Mucosa of stomach (tissue), 1 donor: Measurements from ENCODE around the gene RNASEH1.
"Not testable (repeated sequence)": the region's sequence is repeated elsewhere in the genome, so short reads cannot be mapped to it uniquely, and the experiment has no call there.

Experiments
- H3K27me3 ChIP-seq: one replicate; pipeline ENCODE4 v1.7.0; 2013; ENCODE audit warnings: mild to moderate bottlenecking, low read length; ENCODE audit not compliant: control insufficient read depth, insufficient read depth
- H3K36me3 ChIP-seq: one replicate; pipeline ENCODE4 v1.7.0; 2013; ENCODE audit warnings: low read length; ENCODE audit not compliant: control insufficient read depth, insufficient read depth
- H3K4me1 ChIP-seq: one replicate; pipeline ENCODE4 v1.7.0; 2013; ENCODE audit warnings: mild to moderate bottlenecking, low read length; ENCODE audit not compliant: control insufficient read depth, insufficient read depth
- H3K4me3 ChIP-seq: one replicate; pipeline ENCODE4 v1.7.0; 2013; ENCODE audit warnings: low read length
- H3K9ac ChIP-seq: one replicate; pipeline ENCODE4 v1.7.0; 2013; ENCODE audit warnings: mild to moderate bottlenecking, low read length, moderate library complexity
- H3K9me3 ChIP-seq: one replicate; pipeline ENCODE4 v1.7.0; 2013; ENCODE audit warnings: mild to moderate bottlenecking, low read length, moderate library complexity; ENCODE audit not compliant: control insufficient read depth
- donor health status: Pancreatic carcinoma.

Gene RNASEH1

GRCh38 chr2:3586220-3586619, 28.1 kb upstream of the RNASEH1 start:
- peaks cover 7% of the 10 kb centered on the region for H3K36me3 ChIP-seq
- H3K4me3 ChIP-seq: no peak overlapping the region
- H3K9ac ChIP-seq: no peak overlapping the region
- peaks cover 16% of the 10 kb centered on the region for H3K4me1 ChIP-seq
- no peaks in the 10 kb centered on the region for H3K9me3 ChIP-seq
- no peaks in the 10 kb centered on the region for H3K27me3 ChIP-seq

- Histone ChIP-seq H3K27me3 (no peaks in the 10 kb centered on the region), H3K9ac (no peak overlapping the region), H3K36me3 (peaks cover 7% of the 10 kb centered on the region), H3K4me1 (peaks cover 16% of the 10 kb centered on the region), H3K4me3 (no peak overlapping the region), H3K9me3 (no peaks in the 10 kb centered on the region)
Observed at GRCh38 chr2:3585261-3586109, 27.4 kb upstream of the RNASEH1 start.

DNA sequence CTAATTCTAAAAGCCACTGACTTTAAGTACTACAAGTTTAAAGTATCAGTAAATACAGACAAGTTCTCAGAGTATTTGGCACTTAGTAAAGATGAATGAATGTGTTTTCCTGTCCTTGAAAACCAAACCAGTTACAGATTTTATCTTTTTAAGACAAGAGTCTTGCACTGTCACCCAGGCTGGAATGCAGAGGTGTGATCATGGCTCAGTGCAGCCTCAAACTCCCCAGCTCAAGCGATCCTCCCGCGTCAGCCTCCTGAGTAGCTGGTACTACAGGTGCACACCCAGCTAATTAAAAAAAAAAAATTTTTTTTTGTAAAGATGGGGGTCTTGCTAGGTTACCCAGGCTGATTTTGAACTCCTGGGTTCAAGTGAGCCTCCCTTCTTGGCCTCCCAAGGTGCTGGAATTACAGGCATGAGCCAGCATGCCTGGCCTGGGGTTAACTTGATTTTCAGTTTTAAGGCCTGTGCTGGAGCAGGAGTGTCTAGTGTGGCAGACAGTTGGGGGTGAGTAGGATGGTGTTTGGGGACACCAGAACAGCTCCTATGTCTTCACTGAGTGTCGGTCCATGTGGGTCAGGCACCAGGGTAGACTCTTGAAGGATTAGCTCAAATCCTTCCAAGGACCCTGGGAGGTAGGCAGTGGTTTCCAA, 26.6 kb upstream of the RNASEH1 start:
- no peak overlapping the region for H3K9ac ChIP-seq
- no peak overlapping the region for H3K4me3 ChIP-seq
- no peaks in the 10 kb centered on the region for H3K9me3 ChIP-seq
- peaks cover 16% of the 10 kb centered on the region for H3K4me1 ChIP-seq
- no peaks in the 10 kb centered on the region for H3K27me3 ChIP-seq
- H3K36me3 ChIP-seq: peaks cover 7% of the 10 kb centered on the region

- H3K27me3 ChIP-seq: no peaks in the 10 kb centered on the region
Observed at GRCh38 chr2:3584076-3584475, 25.9 kb upstream of the RNASEH1 start.

DNA sequence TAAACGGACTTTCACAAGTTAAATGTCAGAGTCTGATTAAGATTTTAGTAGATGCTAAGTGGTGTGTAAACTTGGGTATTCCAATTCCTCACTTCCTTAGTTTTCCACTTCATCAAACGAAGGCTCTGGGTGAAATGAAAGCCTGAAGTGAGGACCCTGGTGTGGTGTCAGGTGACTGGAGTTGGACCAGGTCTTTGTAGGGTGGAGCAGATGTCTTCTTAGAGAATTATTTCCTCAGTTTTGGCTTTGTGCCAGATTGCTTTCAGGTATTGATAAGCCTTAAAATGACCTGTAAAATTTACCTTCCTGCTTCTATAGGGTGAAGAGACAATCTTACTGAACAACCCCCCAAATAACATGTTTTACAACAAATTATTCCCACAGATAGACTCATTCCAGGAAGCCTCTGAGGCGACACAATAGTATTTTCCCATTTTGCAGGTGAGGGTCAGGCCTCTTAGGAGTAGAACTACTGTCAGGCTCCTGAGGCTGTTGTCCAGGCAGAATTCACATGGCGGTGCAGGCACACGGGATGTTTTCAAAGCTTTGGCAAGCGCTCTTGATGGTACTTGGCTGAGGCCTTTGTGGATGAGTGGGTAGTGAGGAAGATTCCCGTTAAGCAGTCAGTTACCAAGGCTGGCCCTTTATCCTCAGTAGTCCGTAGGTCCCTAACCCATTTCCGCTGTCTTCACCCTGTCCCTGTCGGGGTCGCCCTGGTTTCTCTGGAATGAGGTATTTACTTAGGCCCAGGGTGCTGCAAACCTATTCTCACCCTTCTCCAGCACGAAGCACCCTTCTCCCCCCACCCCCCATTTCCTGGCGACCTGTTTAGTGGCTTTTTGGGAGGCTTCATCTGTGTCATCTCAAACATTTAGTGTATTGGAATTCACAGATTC, 23.5 kb upstream of the RNASEH1 start:
- H3K4me3 ChIP-seq: no peak overlapping the region
- no peaks in the 10 kb centered on the region for H3K27me3 ChIP-seq
- H3K36me3 ChIP-seq: peaks cover 7% of the 10 kb centered on the region
- H3K9me3 ChIP-seq: no peaks in the 10 kb centered on the region
- no peak overlapping the region for H3K9ac ChIP-seq
- peaks cover 22% of the 10 kb centered on the region for H3K4me1 ChIP-seq

More at GRCh38 chr2:3584076-3584475, 25.9 kb upstream of the RNASEH1 start:
- peaks cover 7% of the 10 kb centered on the region for H3K36me3 ChIP-seq
- no peaks in the 10 kb centered on the region for H3K9me3 ChIP-seq
- peaks cover 16% of the 10 kb centered on the region for H3K4me1 ChIP-seq
- H3K4me3 ChIP-seq: no peak overlapping the region
- H3K9ac ChIP-seq: no peak overlapping the region

DNA sequence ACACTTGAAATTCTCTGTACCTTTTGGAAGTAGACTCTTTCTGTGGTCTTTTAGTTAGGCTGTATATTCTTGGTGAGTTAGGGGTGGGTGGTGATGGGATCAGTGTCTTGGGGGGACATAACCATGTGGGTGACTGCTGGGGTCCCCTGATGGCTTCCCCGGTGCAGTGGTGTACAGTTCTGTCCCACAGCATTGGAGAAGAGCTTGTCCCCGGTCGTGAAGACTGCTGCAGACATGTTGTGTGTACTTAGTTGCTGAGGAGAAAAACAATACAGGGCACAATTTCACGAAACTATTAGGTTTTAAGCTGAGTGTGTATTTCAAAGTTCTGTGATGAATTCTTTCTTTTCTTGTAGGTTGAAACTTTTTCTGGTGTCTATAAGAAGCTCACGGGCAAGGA, 22.3 kb upstream of the RNASEH1 start:
- no peaks in the 10 kb centered on the region for H3K9me3 ChIP-seq
- no peaks in the 10 kb centered on the region for H3K27me3 ChIP-seq
- peaks cover 7% of the 10 kb centered on the region for H3K36me3 ChIP-seq
- no peak overlapping the region for H3K9ac ChIP-seq
- peaks cover 19% of the 10 kb centered on the region for H3K4me1 ChIP-seq
- H3K4me3 ChIP-seq: no peak overlapping the region

DNA sequence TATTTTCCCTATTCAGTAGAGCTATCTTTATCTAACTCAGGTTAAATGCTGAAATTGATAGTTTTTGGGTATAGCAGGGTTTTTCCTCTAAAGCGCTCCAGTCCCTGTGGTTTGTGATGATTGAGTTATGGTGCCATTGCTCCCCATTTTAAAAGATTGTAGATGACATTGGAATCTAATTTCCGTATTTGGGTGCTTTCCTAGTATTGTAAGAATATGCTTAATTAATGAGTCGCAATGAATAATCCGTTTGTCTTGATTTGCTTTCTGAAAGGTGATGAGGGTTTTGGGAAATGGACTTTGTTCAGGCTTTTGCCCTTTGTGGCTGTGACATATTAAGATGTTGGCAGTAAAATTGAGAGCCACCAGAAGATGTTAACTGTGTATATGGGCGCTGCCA, 20.9 kb upstream of the RNASEH1 start:
- no peak overlapping the region for H3K9ac ChIP-seq
- no peaks in the 10 kb centered on the region for H3K27me3 ChIP-seq
- no peaks in the 10 kb centered on the region for H3K9me3 ChIP-seq
- no peak overlapping the region for H3K4me3 ChIP-seq
- peaks cover 17% of the 10 kb centered on the region for H3K4me1 ChIP-seq
- peaks cover 7% of the 10 kb centered on the region for H3K36me3 ChIP-seq

DNA sequence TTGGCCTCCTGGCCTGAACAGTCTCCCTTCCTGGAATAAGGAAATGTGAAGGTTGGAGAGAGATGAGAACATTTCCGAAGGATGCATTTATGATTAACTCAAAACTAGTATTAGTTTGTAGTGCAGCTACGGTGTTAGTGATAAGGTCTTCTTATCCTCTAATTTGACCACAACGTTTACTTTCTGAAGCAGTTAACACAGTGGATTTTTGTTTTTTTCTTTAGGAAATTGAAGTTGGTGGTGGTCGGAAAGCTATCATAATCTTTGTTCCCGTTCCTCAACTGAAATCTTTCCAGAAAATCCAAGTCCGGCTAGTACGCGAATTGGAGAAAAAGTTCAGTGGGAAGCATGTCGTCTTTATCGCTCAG, 18.1 kb upstream of the RNASEH1 start:
- not testable (repeated sequence) for H3K9me3 ChIP-seq, H3K27me3 ChIP-seq, H3K36me3 ChIP-seq
- peaks cover 17% of the 10 kb centered on the region for H3K4me1 ChIP-seq
- H3K9ac ChIP-seq: peak overlapping the region; percentile 85
- peak overlapping the region; percentile 65 for H3K4me3 ChIP-seq

GRCh38 chr2:3575534-3576262, 17.6 kb upstream of the RNASEH1 start:
- Histone ChIP-seq H3K27me3 (no peaks in the 10 kb centered on the region), H3K4me3 (peak overlapping the region; percentile 65), H3K9ac (peak overlapping the region; percentile 85), H3K36me3 (no peaks in the 10 kb centered on the region), H3K4me1 (peaks cover 17% of the 10 kb centered on the region), H3K9me3 (no peaks in the 10 kb centered on the region)

GRCh38 chr2:3574155-3574554, 16.0 kb upstream of the RNASEH1 start:
- H3K4me1 ChIP-seq: peaks cover 17% of the 10 kb centered on the region
- no peak overlapping the region for H3K4me3 ChIP-seq
- no peaks in the 10 kb centered on the region for H3K27me3 ChIP-seq
- H3K36me3 ChIP-seq: no peaks in the 10 kb centered on the region
- no peaks in the 10 kb centered on the region for H3K9me3 ChIP-seq
- no peak overlapping the region for H3K9ac ChIP-seq

GRCh38 chr2:3572620-3573019, 14.5 kb upstream of the RNASEH1 start:
- Histone ChIP-seq H3K4me1 (peaks cover 14% of the 10 kb centered on the region), H3K9me3 (no peaks in the 10 kb centered on the region)

More at GRCh38 chr2:3572620-3573019, 14.5 kb upstream of the RNASEH1 start:
- no peaks in the 10 kb centered on the region for H3K36me3 ChIP-seq
- H3K4me3 ChIP-seq: no peak overlapping the region
- no peaks in the 10 kb centered on the region for H3K27me3 ChIP-seq
- no peak overlapping the region for H3K9ac ChIP-seq
